ENCODE measurements around the gene ROBO4. TPM values are rescaled to one million over a fixed set of nuclear protein-coding genes. Genes with fewer than 3 reads are reported as not detected.

ROBO4 gene
- total and polyA plus RNA-seq, 2 experiments from 2014 or later: 0.53 to 1.3 TPM

DNA sequence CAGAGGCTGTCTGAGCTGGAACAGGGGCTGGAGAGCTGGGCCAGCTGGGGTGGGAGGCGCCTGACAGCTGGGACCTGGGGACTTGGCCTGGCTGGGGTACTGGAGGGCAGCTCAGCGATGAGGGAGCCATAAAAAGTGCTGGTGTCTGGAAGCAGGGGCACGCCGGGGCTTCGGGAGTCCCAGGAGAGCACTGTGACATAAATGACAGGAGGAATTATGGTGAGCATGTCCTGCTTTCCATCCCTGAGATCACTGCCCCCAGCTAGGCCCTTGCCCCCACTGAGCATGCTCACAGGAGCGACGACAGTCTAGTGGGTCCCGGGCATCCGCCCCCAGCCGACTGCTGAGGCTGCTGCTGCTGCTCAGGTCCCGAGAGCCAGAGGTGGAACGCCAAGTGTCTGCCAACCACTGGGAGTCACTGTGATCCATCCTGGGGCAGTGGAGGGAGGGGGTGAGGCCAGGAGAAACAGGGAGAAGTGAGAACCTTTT, 6.2 kb downstream of the ROBO4 start:
- no peaks in the 10 kb centered on the region for H3F3A ChIP-seq (ENCODE audit: insufficient read depth)
- H4K20me1 ChIP-seq (ENCODE audit: insufficient read depth): no peaks in the 10 kb centered on the region
- H3K36me3 ChIP-seq (ENCODE audit: low read depth): no peaks in the 10 kb centered on the region
- H3K9me3 ChIP-seq (ENCODE audit: low read depth): no peaks in the 10 kb centered on the region
- no peak overlapping the region for H3K4me3 ChIP-seq
- TF ChIP-seq EZH2 (IDR thresholded peaks at IDR 0.05; ENCODE audit: insufficient read depth, poor library complexity, severe bottlenecking): no peak
- TF ChIP-seq EZH2phosphoT487 (IDR thresholded peaks at IDR 0.05; ENCODE audit: insufficient read depth, low read depth): no peak
- no peak for DNase-seq
- no peaks in the 10 kb centered on the region for H3K79me2 ChIP-seq (ENCODE audit: insufficient read depth)
- no peaks in the 10 kb centered on the region; the same call in 1 of the 2 replicates for H3K4me1 ChIP-seq (ENCODE audit: insufficient read depth)
- H3K27ac ChIP-seq: no peak overlapping the region
- H2AFZ ChIP-seq: no peak overlapping the region
- no peaks in the 10 kb centered on the region for H3K9me2 ChIP-seq (ENCODE audit: insufficient read depth)
- no peak overlapping the region for H3K4me2 ChIP-seq (ENCODE audit: unreplicated experiment)
- WGBS, 2 experiments (ENCODE audit: low coverage in 1 of 2, low lambda C conversion rate in 2 of 2, missing lambda C conversion rate in 2 of 2): 41 to 48% methylated on average over 10 to 12 of the region's 12 CpGs
- H3K9ac ChIP-seq: no peak overlapping the region
- in situ Hi-C loops (cut with MboI): no loop called here
- H3K27me3 ChIP-seq (replicated peaks; ENCODE audit: insufficient read depth): no peaks in the 10 kb centered on the region

DNA sequence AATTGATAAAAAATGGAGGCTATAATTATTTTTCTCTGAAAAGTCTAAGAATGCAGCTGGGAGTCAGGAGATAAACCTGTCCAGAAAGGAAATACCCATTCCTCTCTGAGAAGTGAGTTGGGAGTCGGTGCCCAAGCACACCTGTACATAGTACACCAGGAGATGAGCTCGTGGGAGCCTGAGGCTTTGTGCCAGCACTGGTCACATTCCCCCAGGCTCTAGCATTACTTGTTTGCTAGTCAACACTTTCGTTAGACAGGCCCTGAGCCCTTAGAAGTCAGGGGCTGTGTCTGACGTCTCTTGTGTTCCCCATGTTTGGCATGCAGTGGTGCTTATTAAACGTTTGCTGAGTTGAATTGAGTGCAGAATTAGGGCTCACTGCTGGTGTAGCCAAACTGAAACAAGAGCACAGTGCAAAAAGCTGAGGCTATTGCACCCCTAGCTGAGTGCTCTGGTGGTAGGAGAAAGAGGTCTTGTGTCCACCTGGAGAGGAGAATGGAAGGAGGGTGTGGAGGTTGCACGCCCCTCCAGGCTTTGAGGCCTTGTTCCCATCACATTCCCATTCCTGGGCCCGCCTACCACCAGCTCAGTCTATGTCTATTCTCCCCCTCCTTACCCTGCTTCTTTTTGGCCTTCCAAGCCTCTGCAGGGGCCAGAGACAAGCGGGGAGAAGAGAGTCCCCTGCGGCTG, 6.8 kb downstream of the ROBO4 start:
- H3F3A ChIP-seq (ENCODE audit: insufficient read depth): no peaks in the 10 kb centered on the region
- DNase-seq: no peak
- H3K9me2 ChIP-seq (ENCODE audit: insufficient read depth): no peaks in the 10 kb centered on the region
- TF ChIP-seq EZH2phosphoT487 (IDR thresholded peaks at IDR 0.05; ENCODE audit: insufficient read depth, low read depth): no peak
- no peak for TF ChIP-seq EZH2 (IDR thresholded peaks at IDR 0.05; ENCODE audit: insufficient read depth, poor library complexity, severe bottlenecking)
- H3K9ac ChIP-seq: no peak overlapping the region
- no peak overlapping the region for H3K4me3 ChIP-seq
- H3K4me2 ChIP-seq (ENCODE audit: unreplicated experiment): no peak overlapping the region
- H3K79me2 ChIP-seq (ENCODE audit: insufficient read depth): no peaks in the 10 kb centered on the region
- 64 to 73% methylated on average over 9 of the region's 9 CpGs for WGBS, 2 experiments (ENCODE audit: low coverage in 1 of 2, low lambda C conversion rate in 2 of 2, missing lambda C conversion rate in 2 of 2)
- in situ Hi-C loops (cut with MboI): no loop called here
- no peaks in the 10 kb centered on the region for H3K27me3 ChIP-seq (replicated peaks; ENCODE audit: insufficient read depth)
- H3K27ac ChIP-seq: no peak overlapping the region
- no peak overlapping the region for H2AFZ ChIP-seq
- no peaks in the 10 kb centered on the region for H3K9me3 ChIP-seq (ENCODE audit: low read depth)
- H3K36me3 ChIP-seq (ENCODE audit: low read depth): no peaks in the 10 kb centered on the region
- H3K4me1 ChIP-seq (ENCODE audit: insufficient read depth): no peaks in the 10 kb centered on the region; the same call in 1 of the 2 replicates
- H4K20me1 ChIP-seq (ENCODE audit: insufficient read depth): no peaks in the 10 kb centered on the region

DNA sequence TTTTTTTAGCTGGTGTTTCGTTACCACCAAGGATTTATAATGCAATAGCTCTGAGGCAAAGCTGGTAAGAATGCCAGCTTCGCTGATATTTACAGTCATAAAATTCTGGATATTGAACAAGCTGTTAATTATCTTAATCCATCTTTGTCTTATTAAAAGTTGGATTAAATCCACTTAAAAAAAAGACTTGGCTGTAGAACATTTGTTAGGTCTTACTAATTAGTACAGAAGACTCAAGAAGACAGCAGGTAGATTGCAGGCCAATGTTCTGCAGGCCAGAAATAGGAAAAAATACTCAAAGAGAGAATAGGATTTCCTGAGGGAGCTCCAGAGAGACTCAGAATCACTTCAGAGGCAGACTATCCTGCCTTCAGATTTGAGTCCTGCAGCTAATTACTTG, 7.5 kb downstream of the ROBO4 start:
- Histone ChIP-seq H3K79me2 (ENCODE audit: insufficient read depth) (no peaks in the 10 kb centered on the region), H3K27ac (no peak overlapping the region), H3K27me3 (replicated peaks; ENCODE audit: insufficient read depth) (no peaks in the 10 kb centered on the region), H3K36me3 (ENCODE audit: low read depth) (no peaks in the 10 kb centered on the region), H4K20me1 (ENCODE audit: insufficient read depth) (no peaks in the 10 kb centered on the region), H3K9me2 (ENCODE audit: insufficient read depth) (no peaks in the 10 kb centered on the region), H3F3A (ENCODE audit: insufficient read depth) (no peaks in the 10 kb centered on the region), H3K9ac (no peak overlapping the region), H2AFZ (no peak overlapping the region), H3K4me3 (no peak overlapping the region), H3K4me2 (ENCODE audit: unreplicated experiment) (no peak overlapping the region), H3K9me3 (ENCODE audit: low read depth) (no peaks in the 10 kb centered on the region), H3K4me1 (ENCODE audit: insufficient read depth) (no peaks in the 10 kb centered on the region; the same call in 1 of the 2 replicates)
- 85 to 95% methylated on average over 2 of the region's 2 CpGs for WGBS, 2 experiments (ENCODE audit: low coverage in 1 of 2, low lambda C conversion rate in 2 of 2, missing lambda C conversion rate in 2 of 2)
- no peak for DNase-seq
- TF ChIP-seq EZH2phosphoT487 (IDR thresholded peaks at IDR 0.05; ENCODE audit: insufficient read depth, low read depth): no peak
- in situ Hi-C loops (cut with MboI): no loop called here

DNA sequence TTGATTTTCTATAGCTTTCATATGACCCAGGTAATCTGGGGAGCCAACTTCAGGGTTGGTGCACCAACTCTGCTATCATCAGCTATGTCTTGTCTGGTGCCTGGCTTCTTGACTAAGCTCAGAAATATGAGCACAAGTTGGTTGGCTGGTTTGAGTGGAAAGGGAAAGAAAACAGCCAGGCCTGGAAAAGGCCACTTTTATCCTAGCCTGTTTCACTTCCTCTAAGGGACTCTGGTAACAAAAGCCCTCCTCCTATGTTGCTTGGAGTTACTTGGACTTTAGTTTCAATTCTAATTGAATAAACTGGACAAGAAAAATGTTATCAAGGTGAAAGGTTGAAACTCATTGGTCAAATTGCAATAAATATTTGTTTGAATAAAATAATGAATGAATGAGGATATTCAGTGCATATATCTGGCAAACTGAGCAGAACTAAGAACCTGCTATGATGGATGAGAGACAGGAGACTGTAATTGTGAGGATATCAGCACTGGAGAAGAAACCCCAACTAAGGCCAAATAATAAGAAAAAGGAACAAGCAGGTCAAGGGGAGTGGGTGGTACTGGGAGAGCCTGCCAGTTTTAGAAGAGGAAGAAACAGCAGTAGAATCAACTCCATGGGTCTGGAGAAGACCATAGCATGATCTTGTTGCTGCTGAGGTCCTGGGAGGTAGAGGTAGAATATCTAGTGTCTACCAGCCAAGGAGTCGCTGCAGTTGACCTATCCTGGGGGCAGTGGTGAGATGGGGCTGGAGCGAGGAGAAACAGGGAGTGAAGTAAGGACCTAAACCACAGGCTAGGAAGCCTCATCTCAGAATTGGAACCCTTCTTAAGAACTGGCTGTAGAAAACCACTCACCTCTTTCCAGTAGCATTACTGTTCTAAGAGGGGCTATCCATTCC, 8.2 kb downstream of the ROBO4 start:
- whole genome bisulfite sequencing, 2 experiments (ENCODE audit: low coverage in 1 of 2, low lambda C conversion rate in 2 of 2, missing lambda C conversion rate in 2 of 2): 90 to 92% methylated on average over 2 of the region's 2 CpGs
- TF ChIP-seq EZH2phosphoT487 (IDR thresholded peaks at IDR 0.05; ENCODE audit: insufficient read depth, low read depth) (no peak), EZH2 (IDR thresholded peaks at IDR 0.05; ENCODE audit: insufficient read depth, poor library complexity, severe bottlenecking) (no peak)
- in situ Hi-C loops (cut with MboI): no loop called here
- Histone ChIP-seq H3K27me3 (replicated peaks; ENCODE audit: insufficient read depth) (no peaks in the 10 kb centered on the region), H3K27ac (no peak overlapping the region), H3K79me2 (ENCODE audit: insufficient read depth) (no peaks in the 10 kb centered on the region), H3K4me2 (ENCODE audit: unreplicated experiment) (no peak overlapping the region), H3K4me1 (ENCODE audit: insufficient read depth) (no peaks in the 10 kb centered on the region; the same call in 1 of the 2 replicates), H3K4me3 (no peak overlapping the region), H3K9me3 (ENCODE audit: low read depth) (no peaks in the 10 kb centered on the region), H3K9ac (no peak overlapping the region), H2AFZ (no peak overlapping the region), H3F3A (ENCODE audit: insufficient read depth) (no peaks in the 10 kb centered on the region), H3K9me2 (ENCODE audit: insufficient read depth) (no peaks in the 10 kb centered on the region), H3K36me3 (ENCODE audit: low read depth) (no peaks in the 10 kb centered on the region), H4K20me1 (ENCODE audit: insufficient read depth) (no peaks in the 10 kb centered on the region)
- no peak for DNase-seq
